Endothelial cell of umbilical vein (primary cell): ENCODE measurements around the gene OR51V1.

Experiments used
- EZH2 ChIP-seq: IDR thresholded peaks from 2 replicates; pipeline ENCODE4 v1.6.1; 2012; ENCODE audit warnings: borderline replicate concordance, low read depth, mild to moderate bottlenecking, moderate library complexity, low read length, inconsistent platforms; ENCODE audit not compliant: severe bottlenecking
- FOS ChIP-seq: IDR thresholded peaks from 2 replicates; pipeline ENCODE4 v1.6.1; 2011; ENCODE audit warnings: mild to moderate bottlenecking, low read length, moderate library complexity, borderline replicate concordance; ENCODE audit not compliant: insufficient read depth
- MYC ChIP-seq: IDR thresholded peaks from one replicate; pipeline ENCODE4 v1.6.1; 2011; ENCODE audit warnings: mild to moderate bottlenecking, low read depth, low read length
- POLR2A ChIP-seq: IDR thresholded peaks from 2 replicates; pipeline ENCODE4 v1.6.1; 2012; ENCODE audit warnings: low read depth, mild to moderate bottlenecking, control low read depth, low read length
- TF ChIP-seq, protein P1 (sequence below), 2 donors: IDR thresholded peaks; 1 replicate in 1 of 2; 2 replicates in 1 of 2; pipeline ENCODE4 v1.5.1; 2011; ENCODE audit warnings: low read length in 2 of 2, mild to moderate bottlenecking in 2 of 2, moderate library complexity in 2 of 2, control low read depth in 1 of 2, inconsistent platforms in 1 of 2, low read depth in 1 of 2; ENCODE audit not compliant: insufficient read depth in 1 of 2; ENCODE audit errors: extremely low read depth in 1 of 2
- TF ChIP-seq, protein P2 (sequence below): IDR thresholded peaks from 2 replicates; pipeline ENCODE4 v1.6.1; 2011; ENCODE audit not compliant: insufficient read depth, insufficient read length

DNA sequence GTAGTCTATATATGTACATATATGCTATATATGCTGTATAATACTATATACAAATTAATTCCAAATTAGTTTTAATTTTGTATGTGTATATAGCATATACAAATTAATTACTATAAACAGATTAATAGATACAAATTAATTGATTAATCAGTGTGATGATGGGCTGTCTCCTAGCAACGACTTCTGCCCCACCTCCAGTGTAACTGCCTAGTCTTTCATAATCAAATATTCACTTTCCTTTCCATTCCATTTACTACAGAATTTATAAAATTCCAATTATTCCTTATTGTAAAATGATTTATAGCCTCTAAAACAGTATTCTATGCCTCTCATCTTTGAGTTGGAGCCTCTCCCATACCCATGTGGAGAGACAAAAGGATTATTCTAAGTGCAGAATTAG is 32.8 kb upstream of the OR51V1 start:
- TF ChIP-seq, protein P1, sequence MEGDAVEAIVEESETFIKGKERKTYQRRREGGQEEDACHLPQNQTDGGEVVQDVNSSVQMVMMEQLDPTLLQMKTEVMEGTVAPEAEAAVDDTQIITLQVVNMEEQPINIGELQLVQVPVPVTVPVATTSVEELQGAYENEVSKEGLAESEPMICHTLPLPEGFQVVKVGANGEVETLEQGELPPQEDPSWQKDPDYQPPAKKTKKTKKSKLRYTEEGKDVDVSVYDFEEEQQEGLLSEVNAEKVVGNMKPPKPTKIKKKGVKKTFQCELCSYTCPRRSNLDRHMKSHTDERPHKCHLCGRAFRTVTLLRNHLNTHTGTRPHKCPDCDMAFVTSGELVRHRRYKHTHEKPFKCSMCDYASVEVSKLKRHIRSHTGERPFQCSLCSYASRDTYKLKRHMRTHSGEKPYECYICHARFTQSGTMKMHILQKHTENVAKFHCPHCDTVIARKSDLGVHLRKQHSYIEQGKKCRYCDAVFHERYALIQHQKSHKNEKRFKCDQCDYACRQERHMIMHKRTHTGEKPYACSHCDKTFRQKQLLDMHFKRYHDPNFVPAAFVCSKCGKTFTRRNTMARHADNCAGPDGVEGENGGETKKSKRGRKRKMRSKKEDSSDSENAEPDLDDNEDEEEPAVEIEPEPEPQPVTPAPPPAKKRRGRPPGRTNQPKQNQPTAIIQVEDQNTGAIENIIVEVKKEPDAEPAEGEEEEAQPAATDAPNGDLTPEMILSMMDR (IDR thresholded peaks at IDR 0.05; ENCODE audit: extremely low read depth in 1 of 2, insufficient read depth in 1 of 2, low read depth in 1 of 2, low read length in 2 of 2): no peak
- TF ChIP-seq EZH2 (no peak), POLR2A (no peak), FOS (no peak), MYC (no peak)
- TF ChIP-seq, protein P2, sequence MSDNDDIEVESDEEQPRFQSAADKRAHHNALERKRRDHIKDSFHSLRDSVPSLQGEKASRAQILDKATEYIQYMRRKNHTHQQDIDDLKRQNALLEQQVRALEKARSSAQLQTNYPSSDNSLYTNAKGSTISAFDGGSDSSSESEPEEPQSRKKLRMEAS: no peak
